Frontal cortex (tissue), 4 donors: ENCODE measurements around the gene SOHLH1. TPM values are rescaled to one million over a fixed set of nuclear protein-coding genes. Genes with fewer than 3 reads are reported as not detected.
"Not testable (repeated sequence)": the region's sequence is repeated elsewhere in the genome, so short reads cannot be mapped to it uniquely, and the experiment has no call there.

Experiments used
- DNase-seq, 2 donors: peaks; one replicate each; pipeline ENCODE4 v3.0.0; 2012; ENCODE audit warnings: low spot score in 2 of 2
- FAIRE-seq: peaks from 2 replicates; lab custom pipeline; 2012; peaks lifted over from hg19 to GRCh38; lab: Jason Lieb, UNC
- total RNA-seq: library from RNA; depleted of rRNA; stranded (reverse); fragments of >200 nt; gene quantifications from one replicate; pipeline ENCODE4 v1.2.3, GENCODE V29; 2014
- donor health status: control.
- donor health status: control.
- donor health status: control.

SOHLH1 gene
- total RNA-seq, 1 donor from 2014 or later: not detected

DNA sequence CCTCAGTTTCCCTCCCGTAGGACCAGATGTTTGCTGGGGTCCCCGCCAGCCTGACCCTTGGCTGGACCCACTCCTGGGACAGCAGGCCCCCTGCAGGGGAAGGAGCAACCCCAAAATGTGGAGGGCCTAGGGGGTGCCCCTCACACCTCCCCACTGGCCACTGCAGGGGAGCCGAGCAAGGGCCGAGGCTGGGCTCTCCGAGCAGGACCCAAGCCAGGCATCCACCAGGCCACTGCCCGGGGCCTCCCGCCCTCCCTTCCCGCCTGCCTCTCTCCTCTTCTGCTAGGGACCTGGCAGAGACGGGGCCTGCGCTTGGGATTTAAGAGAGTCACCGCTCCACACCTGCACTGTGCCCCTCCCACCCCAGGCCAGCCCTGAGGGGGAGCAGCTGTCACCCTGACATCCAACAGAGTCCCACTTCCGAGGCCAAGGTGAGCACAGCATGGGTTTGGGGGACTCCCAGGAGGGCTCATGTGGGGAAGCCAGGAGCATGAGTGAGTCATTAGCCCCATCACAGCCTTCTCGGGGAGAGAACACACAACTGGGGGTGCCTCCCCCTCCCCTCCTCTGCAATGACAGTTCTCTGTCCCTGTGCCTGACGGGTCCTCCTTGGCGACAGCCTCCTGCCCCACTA lies 15.8 kb downstream of the SOHLH1 start:
- DNase-seq (no peak), FAIRE-seq (no peak)

DNA sequence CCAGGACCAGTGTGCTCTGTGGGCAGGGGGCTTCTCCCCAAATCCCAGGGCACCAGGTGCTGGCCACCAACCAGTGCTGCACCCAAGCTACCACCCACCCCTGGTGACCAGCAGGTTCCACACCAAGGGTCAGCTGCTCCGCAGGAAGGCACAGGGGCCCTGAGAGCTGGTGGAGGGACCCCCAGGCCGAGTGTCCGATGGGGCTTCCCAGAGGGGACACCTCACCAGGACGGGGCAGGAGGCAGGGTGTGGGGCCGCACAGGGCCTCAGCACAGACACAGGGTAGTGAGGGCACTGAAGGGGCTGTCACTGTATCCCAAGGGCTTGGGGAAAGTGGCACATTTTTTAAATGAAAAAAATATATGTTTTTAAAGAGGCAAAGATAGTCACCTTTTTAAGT lies 18.1 kb downstream of the SOHLH1 start:
- no peak for DNase-seq
- no peak for FAIRE-seq

DNA sequence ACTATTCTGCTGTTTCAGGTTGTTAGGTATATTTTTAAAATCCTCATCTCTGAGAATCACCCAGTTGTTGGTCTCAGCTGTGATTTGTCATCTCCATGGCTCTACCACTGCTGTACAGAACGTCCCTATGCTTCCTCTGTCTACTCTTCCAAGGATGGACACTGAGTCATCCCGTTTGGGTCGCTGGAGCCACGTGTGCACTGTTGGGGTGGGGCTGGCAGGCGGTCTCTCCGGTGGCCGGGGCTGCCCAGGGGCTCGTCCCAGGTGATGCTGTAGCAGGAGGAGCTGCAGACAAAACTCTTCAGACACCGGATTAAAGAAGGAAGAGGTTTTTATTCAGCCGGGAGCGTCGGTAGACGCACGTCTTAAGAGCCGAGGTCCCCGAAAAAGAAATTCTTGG lies 19.2 kb downstream of the SOHLH1 start:
- FAIRE-seq (no peak), DNase-seq (no peak)

DNA sequence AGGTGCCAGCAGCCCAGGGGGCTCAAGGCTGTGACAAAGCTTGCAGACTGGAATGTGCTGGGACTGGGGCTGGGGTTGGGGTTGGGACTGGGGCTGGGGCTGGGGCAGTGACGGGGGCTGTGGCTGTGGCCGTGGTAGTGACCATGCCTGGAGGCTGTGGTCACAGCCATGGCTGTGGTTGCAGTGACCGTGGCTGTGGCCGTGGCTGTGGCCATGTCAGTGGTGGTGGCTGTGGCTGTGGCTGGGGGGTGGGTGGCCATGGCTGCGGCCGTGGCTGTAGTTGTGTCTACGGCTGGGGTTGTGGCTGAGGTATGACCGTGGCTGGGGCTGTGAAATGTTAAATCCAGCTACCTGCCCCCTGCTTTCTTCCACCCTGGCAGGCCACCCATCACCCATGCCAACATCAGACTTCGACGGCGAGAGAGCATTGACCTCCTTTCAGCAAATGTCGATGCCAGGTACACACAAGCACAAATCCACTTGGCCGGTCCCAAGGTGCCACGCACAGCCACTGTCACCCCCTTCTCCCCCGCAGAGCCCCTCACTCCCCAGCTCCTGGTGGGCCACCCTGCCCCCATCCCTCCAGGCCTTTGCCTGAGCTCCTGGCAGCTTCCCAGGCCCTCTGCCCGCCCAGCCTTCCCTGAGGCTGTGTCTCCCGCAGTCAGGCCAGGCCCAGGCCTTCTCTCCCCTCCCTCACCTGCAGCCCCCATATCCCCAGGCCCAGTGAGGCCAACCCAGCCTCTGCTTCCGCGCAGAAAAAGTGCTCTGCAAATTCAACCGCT lies 20.9 kb downstream of the SOHLH1 start:
- FAIRE-seq: no peak
- no peak for DNase-seq

DNA sequence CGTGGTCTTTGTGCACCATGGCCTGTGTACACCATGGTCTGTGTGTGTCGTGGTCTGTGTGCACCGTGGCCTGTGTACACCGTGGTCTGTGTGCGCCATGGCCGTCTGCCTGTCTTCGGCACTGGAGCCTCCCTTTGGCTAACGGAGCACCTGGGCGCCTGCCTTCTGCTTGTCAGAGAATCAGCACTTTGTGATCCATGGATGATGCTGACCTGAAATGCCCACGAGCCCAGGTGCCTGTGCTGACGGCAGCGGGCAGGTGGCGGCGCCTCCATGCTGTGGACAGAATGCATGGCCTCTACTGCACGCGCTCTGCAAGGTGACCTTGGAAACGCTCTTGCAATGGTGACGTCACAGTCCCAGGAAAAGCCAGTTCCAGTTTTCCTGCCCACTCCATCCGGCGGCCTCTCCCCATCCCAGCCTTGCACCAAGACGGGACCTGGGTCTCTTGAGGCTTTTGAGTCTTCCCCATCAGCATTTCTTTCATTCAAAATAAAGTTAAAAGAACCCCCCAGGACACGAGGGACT lies 21.6 kb downstream of the SOHLH1 start:
- DNase-seq (no peak), FAIRE-seq (no peak)

DNA sequence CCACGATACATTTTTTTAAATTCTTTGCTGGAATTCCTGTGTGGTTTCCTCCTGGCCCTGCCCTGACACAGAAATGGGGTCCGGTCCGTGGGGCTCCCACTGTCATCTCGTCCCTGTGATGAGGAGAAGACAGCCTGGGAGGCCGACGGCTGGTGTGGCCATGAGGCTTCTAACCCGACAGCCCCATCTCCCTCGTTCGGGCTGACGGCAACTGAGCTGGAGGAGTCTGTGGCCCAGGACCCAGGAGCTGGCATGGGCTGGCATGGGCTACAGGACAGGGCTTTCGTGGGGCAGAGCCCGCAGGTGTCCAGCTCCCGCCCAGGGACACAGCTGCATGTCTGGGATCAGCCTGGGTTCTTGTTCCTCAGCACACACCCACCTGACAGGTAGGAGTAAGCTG lies 22.4 kb downstream of the SOHLH1 start:
- DNase-seq: no peak
- no peak for FAIRE-seq

DNA sequence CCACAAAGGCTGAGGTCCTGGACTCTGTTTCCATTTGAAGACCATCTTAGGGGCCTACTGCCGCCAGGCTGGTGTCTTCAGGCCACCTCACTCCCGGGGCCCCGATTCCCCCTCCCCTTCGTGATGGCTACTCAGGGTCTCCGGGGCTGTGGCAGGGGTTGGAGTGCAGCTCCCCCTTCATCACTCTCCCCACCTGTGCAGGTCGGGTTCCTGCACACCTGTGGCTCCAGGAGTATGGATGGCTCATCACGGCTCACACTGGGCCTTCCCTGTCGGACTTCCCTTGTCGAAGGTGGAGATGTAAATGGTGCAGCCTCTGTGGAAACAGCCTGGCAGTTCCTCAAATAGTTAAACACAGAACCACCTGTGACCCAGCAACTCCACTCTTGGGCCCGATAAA lies 24.3 kb downstream of the SOHLH1 start:
- no peak for FAIRE-seq
- no peak for DNase-seq

DNA sequence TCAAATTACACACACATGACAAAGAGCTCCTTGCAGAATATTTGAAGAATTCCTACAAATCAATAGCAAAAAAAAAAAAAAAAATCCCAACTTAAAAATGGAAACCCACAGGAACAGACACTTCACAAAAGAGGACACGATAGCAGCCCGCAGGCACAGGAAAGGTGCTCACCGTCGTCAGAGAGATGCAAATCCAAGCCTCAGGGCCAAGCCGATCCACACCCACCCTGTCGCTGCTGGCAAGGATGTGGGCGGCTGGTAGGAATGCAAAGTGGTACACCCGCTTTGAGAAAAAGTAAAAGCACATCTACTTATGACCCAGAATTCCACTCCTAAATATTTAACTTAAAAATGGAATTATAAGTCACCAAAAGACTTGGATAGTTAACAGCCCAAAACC lies 25.3 kb downstream of the SOHLH1 start:
- FAIRE-seq (no peak), DNase-seq (no peak)

DNA sequence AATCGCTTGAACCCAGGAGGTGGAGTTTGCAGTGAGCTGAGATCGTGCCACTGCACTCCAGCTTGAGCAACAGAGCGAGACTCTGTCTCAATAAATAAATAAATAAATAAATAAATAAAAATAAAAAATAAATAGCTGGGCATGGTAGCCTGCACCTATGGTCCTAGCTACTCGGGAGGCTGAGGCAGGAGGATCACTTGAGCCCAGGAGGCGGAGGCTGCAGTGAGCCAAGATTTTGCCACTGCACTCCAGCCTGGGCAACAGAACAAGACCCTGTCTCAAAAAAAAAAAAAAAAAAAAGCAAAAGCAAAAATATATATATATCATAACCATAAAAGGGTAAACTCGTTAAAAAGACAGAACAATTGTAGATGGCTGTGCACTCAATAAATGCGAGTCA lies 26.5 kb downstream of the SOHLH1 start:
- not testable (repeated sequence) for DNase-seq, FAIRE-seq

DNA sequence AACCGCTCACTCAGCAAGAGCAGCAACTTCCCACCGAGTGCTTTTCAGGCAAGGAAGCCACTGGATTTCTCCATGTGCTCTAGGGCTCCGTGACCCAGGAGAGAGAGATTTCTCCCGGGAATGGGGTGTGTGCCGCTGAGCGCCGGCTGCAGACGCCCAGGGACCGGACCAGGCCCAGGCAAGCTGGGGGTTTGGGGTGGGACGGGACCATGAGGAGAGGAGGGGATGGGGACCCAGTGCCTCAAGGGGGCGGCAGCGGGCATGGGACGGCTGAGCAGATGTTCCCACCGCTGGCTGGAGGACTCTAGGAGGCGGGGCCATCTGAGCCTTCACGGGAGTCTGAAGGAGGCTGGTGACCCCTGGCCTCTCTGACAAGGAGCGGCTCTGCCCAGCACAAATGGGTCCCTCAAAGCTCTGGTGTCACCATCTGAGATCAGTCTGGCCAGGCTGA lies 27.7 kb downstream of the SOHLH1 start:
- FAIRE-seq (no peak), DNase-seq (no peak)

DNA sequence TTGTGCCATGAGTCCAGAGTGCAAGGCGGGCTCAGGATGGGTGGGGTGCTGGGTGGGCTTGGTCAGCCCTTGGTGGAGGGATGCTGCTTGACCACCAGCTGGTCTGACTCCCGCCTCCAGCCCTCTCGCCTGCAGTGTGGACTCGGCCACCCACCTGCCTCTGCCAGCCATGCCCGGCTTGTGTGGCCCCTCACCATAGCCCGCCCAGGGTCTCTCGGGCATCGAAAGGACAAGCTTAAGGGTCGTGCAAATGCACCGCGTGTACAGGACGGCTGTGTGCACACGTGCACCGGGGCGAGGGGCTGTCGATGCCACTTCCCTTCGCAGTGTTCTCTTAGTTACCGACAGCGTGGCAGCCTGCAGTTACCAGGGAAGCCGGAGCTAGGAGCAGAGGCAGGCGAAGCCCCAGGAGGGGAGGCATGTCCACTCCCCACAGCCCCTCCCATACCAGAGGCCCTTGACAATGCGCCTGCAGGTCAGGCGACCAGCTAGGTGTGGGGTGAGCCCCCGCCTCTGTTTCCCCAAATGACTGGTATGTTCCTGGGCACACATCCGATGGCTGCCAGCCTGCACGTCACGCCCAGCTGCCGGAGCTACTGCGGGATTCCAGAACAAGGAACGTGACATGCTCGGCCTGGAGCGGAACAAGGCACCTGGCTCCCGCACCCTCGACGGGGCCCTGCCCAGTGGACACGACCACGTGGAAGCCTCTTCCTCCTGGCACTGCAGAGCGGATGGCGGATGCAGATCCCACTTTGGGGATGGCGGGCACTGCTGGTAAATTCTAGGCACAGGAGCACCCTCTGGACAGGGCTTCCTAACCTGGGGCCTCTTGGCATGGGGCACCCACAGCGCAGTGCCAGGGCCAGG lies 28.3 kb downstream of the SOHLH1 start:
- DNase-seq: no peak
- FAIRE-seq: no peak

DNA sequence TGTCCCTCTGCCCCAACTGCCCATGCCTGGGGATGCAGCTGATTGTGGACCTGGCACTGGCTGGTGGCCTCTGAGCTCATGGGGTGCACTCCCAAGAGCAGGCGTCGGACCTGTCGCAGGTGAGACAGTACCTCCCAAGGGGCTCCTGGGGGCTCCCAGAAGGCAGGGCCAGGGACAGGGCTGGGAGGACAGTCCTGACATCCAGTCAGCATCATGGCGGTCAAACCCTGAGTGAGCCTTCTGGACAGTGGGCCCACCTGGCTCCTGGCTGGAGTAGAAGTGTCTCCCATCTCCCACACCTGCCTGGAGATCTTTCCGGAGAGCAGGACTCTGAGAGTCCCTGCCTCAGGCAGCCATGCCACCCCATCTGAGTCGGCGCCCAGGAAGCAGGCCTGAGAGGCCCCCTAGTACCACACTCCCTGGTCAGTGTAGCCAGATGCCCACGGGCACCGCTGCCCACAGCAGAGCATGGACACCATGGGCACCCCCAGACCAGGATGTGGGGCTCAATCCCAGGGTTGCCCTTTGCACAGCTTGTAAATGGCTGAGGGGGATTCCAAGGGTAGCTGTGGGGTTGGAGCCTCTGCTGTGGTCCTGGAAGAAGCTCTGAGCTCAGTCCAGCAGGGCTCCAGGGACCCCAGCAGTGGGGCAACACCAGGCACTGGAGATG lies 29.5 kb downstream of the SOHLH1 start:
- FAIRE-seq (no peak), DNase-seq (no peak)

DNA sequence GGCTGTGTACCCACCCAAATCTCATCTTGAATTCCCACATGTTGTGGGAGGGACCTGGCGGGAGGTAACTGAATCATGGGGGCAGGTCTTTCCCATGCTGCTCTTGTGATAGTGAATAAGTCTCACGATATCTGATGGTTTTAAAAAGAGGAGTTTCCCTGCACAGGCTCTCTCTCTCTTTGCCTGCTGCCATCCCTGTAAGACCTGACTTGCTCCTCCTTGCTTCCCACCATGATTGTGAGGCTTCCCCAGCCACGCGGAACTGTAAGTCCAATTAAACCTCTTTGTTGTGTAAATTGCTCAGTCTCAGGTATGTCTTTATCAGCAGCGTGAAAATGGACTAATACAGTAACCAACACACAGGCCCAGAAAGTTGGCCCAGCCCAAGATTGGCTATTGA lies 30.3 kb downstream of the SOHLH1 start:
- DNase-seq, FAIRE-seq: not testable (repeated sequence)

DNA sequence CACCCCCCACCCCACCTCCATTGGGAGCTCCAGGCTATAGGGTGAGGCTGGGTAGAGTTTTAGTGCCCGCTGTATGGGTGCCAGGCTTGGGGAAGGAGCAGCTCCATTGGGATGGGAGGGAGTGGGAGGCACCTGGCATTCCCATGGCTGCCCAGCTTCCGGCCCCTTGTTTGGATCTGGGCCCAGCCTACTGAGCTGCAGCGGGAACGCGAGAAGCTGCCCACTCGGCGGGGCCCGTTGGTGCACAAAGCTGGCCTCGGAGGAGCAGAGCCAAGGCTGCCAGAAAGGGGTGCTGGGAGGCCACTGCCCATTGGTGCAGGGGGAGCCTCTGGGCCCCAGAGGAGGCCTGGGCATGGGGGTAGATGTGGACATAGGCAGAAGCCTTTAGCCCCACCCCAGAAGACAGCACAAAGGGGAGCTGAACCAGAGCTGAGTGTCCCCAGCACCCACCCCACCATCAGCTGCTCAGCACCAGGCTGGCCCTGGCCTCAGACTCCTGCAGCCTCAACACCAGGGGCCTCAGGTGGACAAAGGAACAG lies 31.7 kb downstream of the SOHLH1 start:
- FAIRE-seq (no peak), DNase-seq (peak in 1 of 2 donors; percentile 57)

DNA sequence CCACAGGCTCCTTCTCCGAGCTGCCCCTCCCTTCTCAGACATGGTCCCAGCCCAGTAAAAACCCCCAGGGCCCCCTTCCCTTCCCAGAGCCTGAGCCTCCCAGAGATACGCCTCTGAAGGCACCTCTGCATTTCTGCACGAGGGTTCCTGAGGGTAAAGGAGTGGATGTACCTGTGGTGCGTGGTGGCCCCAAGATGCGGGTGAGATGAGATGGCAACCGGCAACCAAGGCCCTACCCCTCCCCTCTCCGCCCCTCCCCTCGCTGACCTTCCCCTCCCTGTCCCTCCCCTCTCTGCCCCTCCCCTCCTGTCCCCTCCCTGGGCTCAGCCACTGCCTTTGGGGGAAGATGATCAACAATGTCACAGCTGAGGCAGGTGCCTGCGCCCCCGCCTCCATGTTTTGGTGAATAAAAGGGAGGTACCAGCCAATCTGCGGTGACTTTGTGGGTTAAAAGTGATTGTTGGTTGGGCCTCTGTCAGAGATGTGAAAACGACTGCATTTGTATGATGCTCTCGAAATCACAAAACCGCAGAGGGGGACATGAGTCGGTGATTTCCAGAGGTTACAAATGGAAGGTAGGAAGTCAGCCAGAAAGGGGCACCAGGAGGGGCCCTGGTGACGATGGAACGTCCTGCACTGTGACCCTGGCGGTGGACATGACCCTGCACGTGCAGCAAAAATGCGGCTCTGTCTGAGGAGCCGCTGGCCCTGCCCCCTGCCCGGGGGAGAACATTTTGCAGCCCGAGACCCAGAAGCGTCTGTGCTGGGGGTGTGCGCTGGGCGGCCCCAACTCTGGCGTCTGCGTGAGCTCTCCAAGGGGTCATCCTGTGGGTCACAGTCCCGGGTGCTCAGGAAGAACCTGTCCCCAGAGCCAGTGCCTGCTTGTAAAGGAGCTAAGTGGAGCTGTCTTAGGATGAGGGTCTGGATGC lies 32.5 kb downstream of the SOHLH1 start:
- FAIRE-seq: no peak

DNA sequence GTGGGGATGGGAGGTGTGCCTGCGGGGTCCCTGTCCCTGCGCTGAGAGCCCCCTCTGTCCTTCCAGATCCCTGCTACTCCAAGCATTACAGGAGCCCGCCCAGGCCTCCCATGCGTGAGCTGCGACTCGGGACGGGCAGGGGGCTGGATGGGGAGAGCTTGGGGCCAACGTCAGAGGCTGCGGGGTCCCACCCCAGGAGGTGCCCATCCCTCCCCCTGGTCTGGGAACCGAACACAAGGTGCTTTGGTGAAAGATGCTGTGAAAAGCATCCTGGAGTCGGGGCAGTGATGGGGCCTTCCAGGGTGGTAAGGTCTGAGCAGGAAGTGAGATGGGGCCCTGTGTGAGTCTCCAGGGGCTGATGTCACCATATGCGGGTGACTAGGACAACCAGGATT lies 33.5 kb downstream of the SOHLH1 start:
- FAIRE-seq (no peak), DNase-seq (no peak)

More for the DNA sequence above, 32.5 kb downstream of the SOHLH1 start:
- no peak for DNase-seq

DNA sequence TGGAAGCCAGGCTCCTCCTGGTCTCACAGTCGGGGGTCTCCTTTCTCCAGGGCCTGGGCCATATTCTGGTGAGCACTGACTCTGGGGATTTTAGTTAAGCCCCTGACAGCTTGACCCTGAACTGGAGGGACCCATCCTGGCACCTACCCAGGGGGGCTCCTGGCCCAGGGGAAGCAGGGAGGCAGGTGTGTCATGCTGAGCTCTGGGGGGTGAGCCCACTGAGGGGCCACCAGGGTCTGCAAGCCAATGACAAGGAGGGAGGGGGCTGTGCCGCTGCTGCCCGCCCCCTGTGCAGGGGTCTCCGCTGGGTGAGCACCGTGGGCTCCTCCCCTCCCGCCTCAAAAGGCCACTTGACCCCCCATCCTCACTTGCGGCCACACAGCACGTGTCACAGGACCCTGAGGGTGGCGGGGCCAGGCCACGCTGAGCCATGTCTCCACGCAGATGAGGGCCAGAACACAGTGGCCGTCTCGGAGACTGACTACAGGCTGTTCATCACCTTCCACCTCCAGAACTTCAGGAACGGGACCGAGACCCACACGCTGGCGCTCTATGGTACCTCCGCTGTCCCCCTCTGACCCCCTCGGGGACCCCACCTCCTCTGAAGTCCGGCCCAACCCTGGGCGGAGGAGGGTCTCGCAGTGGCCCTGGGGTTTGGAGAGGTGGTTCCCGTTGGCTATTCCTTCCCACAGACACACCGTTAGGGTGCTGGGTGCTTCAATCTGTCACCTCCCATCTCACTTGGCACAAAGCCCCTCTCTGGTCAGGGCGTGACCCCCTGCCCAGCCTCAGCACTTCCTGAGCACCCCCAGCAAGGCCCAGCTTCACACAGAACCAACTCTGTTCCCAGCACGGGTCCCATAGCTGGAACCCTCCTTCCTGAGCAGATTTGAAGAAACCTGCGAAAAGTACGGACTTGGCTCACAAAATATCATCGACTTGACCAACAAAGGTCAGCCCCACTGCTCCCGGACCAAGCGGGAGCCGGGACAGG lies 34.2 kb downstream of the SOHLH1 start:
- FAIRE-seq (no peak), DNase-seq (no peak)
